Measurements from ENCODE around the gene GLG1. TPM values are rescaled to one million over a fixed set of nuclear protein-coding genes. Genes with fewer than 3 reads are reported as not detected.
A peak's percentile ranks its signal among the peaks of the same experiment; 100 is the strongest.

Gene GLG1
- total RNA-seq, 1 donor from 2014 or later, result 81.4 TPM

- ATAC-seq (ENCODE audit: low read depth), result no peak
These were observed 981 bp downstream of the GLG1 start for GRCh38 chr16:74605746-74606520.

GRCh38 chr16:74605332-74605731 lies 1.6 kb downstream of the GLG1 start:
- Mint-ChIP-seq H3K4me1 (peaks cover 58% of the 10 kb centered on the region), H3K27me3 (no peaks in the 10 kb centered on the region), H3K36me3 (ENCODE audit: low read depth) (peaks cover 3% of the 10 kb centered on the region), H3K9me3 (no peaks in the 10 kb centered on the region), H3K27ac (peak overlapping the region; percentile 6), H3K4me3 (peak overlapping the region; percentile 94)
- DNase-seq (no peak), ATAC-seq (ENCODE audit: low read depth) (no peak)
- ChIA-PET CTCF (no interaction called here), POLR2A (interaction anchor here (0.6 to 1.3 kb wide), 3 partner anchors 15 to 308 kb away, joined by 3 read pairs; partner anchors contain the start of gene RFWD3)
- intact Hi-C loops (cut with micrococcal nuclease), result loop anchor here (10.0 kb wide), 3 partner anchors 111 to 829 kb away; partner anchors contain the start of genes CFDP1 and WDR59
- no peak for TF ChIP-seq CTCF (IDR thresholded peaks at IDR 0.05)

More at GRCh38 chr16:74605746-74606520, 981 bp downstream of the GLG1 start:
- Mint-ChIP-seq H3K27ac (peak overlapping the region; percentile 81), H3K9me3 (no peaks in the 10 kb centered on the region), H3K4me3 (peak overlapping the region; percentile 94), H3K27me3 (no peaks in the 10 kb centered on the region), H3K4me1 (peaks cover 52% of the 10 kb centered on the region), H3K36me3 (ENCODE audit: low read depth) (peaks cover 3% of the 10 kb centered on the region)
- no peak for DNase-seq
- intact Hi-C loops (cut with micrococcal nuclease), result loop anchor here (2.0 to 10.0 kb wide), 5 partner anchors 95 to 829 kb away; partner anchors contain the start of genes CFDP1, MLKL, WDR59 and ZFP1
- CTCF ChIA-PET, result interaction anchor here (0.8 kb wide), 1 partner anchor 18 kb away, joined by 3 read pairs; no protein-coding TSS in a partner anchor
- POLR2A ChIA-PET, result interaction anchor here (0.6 to 2.2 kb wide), 11 partner anchors 14 to 1042 kb away, joined by 3 to 25 read pairs (median 5); partner anchors contain the start of genes KARS1, MLKL, PSMD7 and RFWD3
- no peak for TF ChIP-seq CTCF (IDR thresholded peaks at IDR 0.05)

DNA sequence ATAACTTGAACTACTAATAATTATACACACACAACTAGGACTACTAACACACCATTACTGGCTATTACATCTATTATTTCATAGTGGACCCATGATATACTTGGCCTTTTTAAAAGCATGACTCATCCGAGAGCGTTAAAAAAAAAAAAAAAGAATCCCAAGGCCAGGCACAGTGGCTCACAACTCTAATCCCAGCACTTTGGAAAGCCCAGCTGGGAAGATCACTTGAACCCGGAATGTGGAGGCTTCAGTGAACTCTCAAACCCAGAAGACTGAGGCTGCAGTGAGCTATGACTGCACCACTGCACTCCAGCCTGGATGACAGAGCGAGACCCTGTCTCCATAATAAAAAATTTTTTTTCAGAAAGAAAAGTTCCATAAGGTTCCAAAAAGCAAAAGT lies 3.1 kb downstream of the GLG1 start:
- CTCF ChIA-PET, result no interaction called here
- intact Hi-C loops (cut with micrococcal nuclease), result loop anchor here (10.0 kb wide), 3 partner anchors 109 to 831 kb away; partner anchors contain the start of genes CFDP1 and WDR59
- POLR2A ChIA-PET, result no interaction called here
- TF ChIP-seq CTCF (IDR thresholded peaks at IDR 0.05), result no peak
- H3K4me3 Mint-ChIP-seq, result peak overlapping the region; percentile 4
- H3K27ac Mint-ChIP-seq, result no peak overlapping the region
- peaks cover 70% of the 10 kb centered on the region for H3K4me1 Mint-ChIP-seq
- no peak for DNase-seq
- H3K36me3 Mint-ChIP-seq (ENCODE audit: low read depth), result peaks cover 9% of the 10 kb centered on the region
- no peak for ATAC-seq (ENCODE audit: low read depth)
- no peaks in the 10 kb centered on the region for H3K9me3 Mint-ChIP-seq
- H3K27me3 Mint-ChIP-seq, result no peaks in the 10 kb centered on the region

- Mint-ChIP-seq H3K27ac (peak overlapping the region; percentile 56), H3K27me3 (no peaks in the 10 kb centered on the region), H3K9me3 (no peaks in the 10 kb centered on the region), H3K4me3 (peak overlapping the region; percentile 32), H3K36me3 (ENCODE audit: low read depth) (peaks cover 15% of the 10 kb centered on the region), H3K4me1 (peaks cover 67% of the 10 kb centered on the region)
- ATAC-seq (ENCODE audit: low read depth) (peak; percentile 79), DNase-seq (no peak)
- TF ChIP-seq CTCF (IDR thresholded peaks at IDR 0.05), result no peak
- POLR2A ChIA-PET, result interaction anchor here (1.1 to 1.2 kb wide), 2 partner anchors 24 to 65 kb away, joined by 3 to 5 read pairs; partner anchors contain the start of gene RFWD3
- CTCF ChIA-PET, result interaction anchor here (1.1 kb wide), 1 partner anchor 21 kb away, joined by 4 read pairs; no protein-coding TSS in a partner anchor
- intact Hi-C loops (cut with micrococcal nuclease), result loop anchor here (10.0 kb wide), 3 partner anchors 106 to 834 kb away; partner anchors contain the start of genes CFDP1 and WDR59
These were observed 5.6 kb downstream of the GLG1 start for GRCh38 chr16:74601126-74601871.
